ENCODE data around the gene TPSAB1. TPM values are rescaled to one million over a fixed set of nuclear protein-coding genes. Genes with fewer than 3 reads are reported as not detected.

The TPSAB1 gene
- total RNA-seq, 4 donors from 2014 or later: 13.8 to 67.7 (median 28.5) TPM

DNA sequence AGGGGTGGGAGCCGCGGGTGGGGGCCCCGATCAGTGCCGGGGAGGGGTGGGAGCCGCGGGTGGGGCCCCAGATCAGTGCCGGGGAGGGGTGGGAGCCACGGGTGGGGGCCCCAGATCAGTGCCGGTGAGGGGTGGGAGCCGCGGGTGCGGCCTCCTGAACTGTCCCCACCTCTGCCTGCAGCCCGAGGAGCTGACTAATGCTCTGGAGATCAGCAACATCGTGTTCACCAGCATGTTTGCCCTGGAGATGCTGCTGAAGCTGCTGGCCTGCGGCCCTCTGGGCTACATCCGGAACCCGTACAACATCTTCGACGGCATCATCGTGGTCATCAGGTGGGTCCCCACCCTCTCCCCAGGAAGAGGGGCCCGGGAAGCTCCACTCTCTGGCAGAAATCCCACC lies 35.6 kb upstream of the TPSAB1 start:
- no peak overlapping the region for H3K4me3 ChIP-seq
- no peaks in the 10 kb centered on the region for H3K27me3 ChIP-seq
- TF ChIP-seq EP300 (IDR thresholded peaks at IDR 0.05): no peak
- TF ChIP-seq, protein P1, sequence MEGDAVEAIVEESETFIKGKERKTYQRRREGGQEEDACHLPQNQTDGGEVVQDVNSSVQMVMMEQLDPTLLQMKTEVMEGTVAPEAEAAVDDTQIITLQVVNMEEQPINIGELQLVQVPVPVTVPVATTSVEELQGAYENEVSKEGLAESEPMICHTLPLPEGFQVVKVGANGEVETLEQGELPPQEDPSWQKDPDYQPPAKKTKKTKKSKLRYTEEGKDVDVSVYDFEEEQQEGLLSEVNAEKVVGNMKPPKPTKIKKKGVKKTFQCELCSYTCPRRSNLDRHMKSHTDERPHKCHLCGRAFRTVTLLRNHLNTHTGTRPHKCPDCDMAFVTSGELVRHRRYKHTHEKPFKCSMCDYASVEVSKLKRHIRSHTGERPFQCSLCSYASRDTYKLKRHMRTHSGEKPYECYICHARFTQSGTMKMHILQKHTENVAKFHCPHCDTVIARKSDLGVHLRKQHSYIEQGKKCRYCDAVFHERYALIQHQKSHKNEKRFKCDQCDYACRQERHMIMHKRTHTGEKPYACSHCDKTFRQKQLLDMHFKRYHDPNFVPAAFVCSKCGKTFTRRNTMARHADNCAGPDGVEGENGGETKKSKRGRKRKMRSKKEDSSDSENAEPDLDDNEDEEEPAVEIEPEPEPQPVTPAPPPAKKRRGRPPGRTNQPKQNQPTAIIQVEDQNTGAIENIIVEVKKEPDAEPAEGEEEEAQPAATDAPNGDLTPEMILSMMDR (IDR thresholded peaks at IDR 0.05): no peak
- no peak for TF ChIP-seq POLR2A (IDR thresholded peaks at IDR 0.05)
- DNase-seq (ENCODE audit: low spot score in 2 of 2): no peak
- H3K4me1 ChIP-seq: no peaks in the 10 kb centered on the region
- H3K36me3 ChIP-seq: no peaks in the 10 kb centered on the region
- H3K27ac ChIP-seq: no peak overlapping the region
- H3K9me3 ChIP-seq: no peaks in the 10 kb centered on the region
- WGBS, 2 donors: 85 to 86% methylated on average over 8 to 13 of the region's 21 CpGs

DNA sequence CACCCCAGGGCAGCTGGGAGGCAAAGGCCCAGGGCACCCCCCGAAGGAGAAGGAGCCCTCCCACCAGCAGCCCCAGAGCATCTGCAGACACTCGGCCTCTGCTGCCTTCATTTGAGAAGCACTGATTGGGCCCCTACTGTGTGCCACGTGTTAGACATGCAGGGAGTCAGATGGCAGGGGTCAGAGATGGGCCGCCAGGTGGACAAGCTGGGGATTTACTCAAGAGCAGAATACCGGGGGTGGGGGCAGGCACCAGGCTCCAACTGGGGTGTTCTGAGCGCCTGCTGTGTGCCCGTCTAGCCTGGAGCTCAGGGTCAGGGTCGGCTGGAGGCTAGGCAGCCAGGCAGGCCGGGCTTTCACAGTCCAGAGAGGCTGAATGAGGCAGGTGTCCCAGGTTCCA lies 34.2 kb upstream of the TPSAB1 start:
- Histone ChIP-seq H3K27ac (no peak overlapping the region), H3K4me3 (no peak overlapping the region), H3K27me3 (no peaks in the 10 kb centered on the region)

DNA sequence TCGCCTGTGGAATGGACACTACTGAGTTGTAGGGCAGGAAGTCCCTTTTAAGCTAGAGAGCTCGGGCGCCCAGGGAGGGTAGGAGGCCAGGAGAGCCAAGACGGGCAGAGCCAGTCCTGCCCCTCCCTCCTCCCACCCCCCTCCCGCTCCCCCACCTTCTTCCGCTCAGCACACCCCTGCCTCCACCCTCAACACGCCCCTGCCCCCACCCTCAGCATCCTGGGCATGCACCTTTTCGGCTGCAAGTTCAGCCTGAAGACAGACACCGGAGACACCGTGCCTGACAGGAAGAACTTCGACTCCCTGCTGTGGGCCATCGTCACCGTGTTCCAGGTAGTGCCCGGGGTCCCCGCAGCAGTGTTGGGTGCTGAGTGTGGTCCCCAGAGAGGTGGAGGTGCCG lies 33.7 kb upstream of the TPSAB1 start:
- Histone ChIP-seq H3K36me3 (no peaks in the 10 kb centered on the region), H3K4me3 (no peak overlapping the region), H3K27ac (no peak overlapping the region), H3K27me3 (no peaks in the 10 kb centered on the region), H3K9me3 (no peaks in the 10 kb centered on the region), H3K4me1 (no peaks in the 10 kb centered on the region)
- no peak for DNase-seq (ENCODE audit: low spot score in 2 of 2)
- TF ChIP-seq EP300 (IDR thresholded peaks at IDR 0.05) (no peak), POLR2A (IDR thresholded peaks at IDR 0.05) (no peak)
- TF ChIP-seq, protein P1 (IDR thresholded peaks at IDR 0.05): no peak
- 76 to 82% methylated on average over 10 to 15 of the region's 16 CpGs for WGBS, 2 donors

More for the DNA sequence above, 34.2 kb upstream of the TPSAB1 start:
- TF ChIP-seq POLR2A (IDR thresholded peaks at IDR 0.05) (no peak), EP300 (IDR thresholded peaks at IDR 0.05) (no peak)
- TF ChIP-seq, protein P1 (IDR thresholded peaks at IDR 0.05): no peak
- Histone ChIP-seq H3K36me3 (no peaks in the 10 kb centered on the region), H3K4me1 (no peaks in the 10 kb centered on the region), H3K9me3 (no peaks in the 10 kb centered on the region)
- DNase-seq (ENCODE audit: low spot score in 2 of 2): no peak
- WGBS, 2 donors: 59 to 71% methylated on average over 5 to 7 of the region's 9 CpGs

DNA sequence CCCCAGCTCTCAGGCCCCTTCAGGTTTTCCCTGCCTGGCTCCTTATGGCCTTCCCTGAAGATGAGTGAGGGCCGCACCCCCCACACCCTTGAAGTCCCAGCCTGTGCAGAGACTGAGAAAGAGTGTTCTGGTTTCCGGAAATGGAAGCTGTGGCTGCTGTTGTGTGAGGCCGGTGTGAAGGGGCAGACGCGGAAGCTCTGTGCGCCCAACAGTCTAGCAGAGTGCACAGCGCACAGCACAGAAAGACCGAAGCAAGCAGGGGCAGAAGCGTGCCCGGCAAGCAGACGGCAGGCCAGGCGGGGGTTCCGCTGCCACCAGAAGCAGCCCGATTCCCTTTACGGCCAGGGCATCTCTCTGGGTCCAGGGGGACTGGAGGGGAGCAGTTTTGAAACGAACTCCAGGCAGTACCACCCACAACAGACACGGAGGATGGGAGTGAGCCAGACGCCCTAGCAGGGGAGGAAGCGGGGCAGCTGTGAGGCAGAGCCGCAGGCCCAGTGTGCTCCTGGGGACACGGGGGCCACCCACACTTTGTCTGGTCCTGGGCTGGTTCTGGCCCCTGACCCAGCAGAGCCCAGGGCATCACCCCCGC lies 32.2 kb upstream of the TPSAB1 start:
- H3K36me3 ChIP-seq: no peaks in the 10 kb centered on the region
- H3K27me3 ChIP-seq: no peaks in the 10 kb centered on the region
- no peak overlapping the region for H3K4me3 ChIP-seq
- WGBS, 2 donors: 85% methylated on average over 20 to 22 of the region's 22 CpGs
- H3K4me1 ChIP-seq: no peaks in the 10 kb centered on the region
- no peaks in the 10 kb centered on the region for H3K9me3 ChIP-seq
- TF ChIP-seq, protein P1 (IDR thresholded peaks at IDR 0.05): no peak
- TF ChIP-seq EP300 (IDR thresholded peaks at IDR 0.05) (no peak), POLR2A (IDR thresholded peaks at IDR 0.05) (no peak)
- no peak overlapping the region for H3K27ac ChIP-seq
- DNase-seq (ENCODE audit: low spot score in 2 of 2): no peak

DNA sequence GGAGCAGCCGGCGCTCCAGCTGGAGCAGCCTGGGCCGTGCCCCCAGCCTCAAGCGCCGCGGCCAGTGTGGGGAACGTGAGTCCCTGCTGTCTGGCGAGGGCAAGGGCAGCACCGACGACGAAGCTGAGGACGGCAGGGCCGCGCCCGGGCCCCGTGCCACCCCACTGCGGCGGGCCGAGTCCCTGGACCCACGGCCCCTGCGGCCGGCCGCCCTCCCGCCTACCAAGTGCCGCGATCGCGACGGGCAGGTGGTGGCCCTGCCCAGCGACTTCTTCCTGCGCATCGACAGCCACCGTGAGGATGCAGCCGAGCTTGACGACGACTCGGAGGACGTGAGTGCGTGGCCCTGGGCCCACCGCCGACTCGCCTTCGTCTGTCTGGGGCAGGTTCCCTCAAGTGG lies 31.4 kb upstream of the TPSAB1 start:
- Histone ChIP-seq H3K36me3 (no peaks in the 10 kb centered on the region), H3K9me3 (no peaks in the 10 kb centered on the region), H3K4me1 (no peaks in the 10 kb centered on the region), H3K4me3 (no peak overlapping the region), H3K27ac (no peak overlapping the region), H3K27me3 (no peaks in the 10 kb centered on the region)
- TF ChIP-seq POLR2A (IDR thresholded peaks at IDR 0.05) (no peak), EP300 (IDR thresholded peaks at IDR 0.05) (no peak)
- TF ChIP-seq, protein P1 (IDR thresholded peaks at IDR 0.05): no peak
- DNase-seq (ENCODE audit: low spot score in 2 of 2): no peak
- WGBS, 2 donors: 93% methylated on average over 36 to 43 of the region's 43 CpGs
